COLO829 (cell line): ENCODE results near the gene TEX101.
"Not testable (repeated sequence)": the region's sequence is repeated elsewhere in the genome, so short reads cannot be mapped to it uniquely, and the experiment has no call there.

Experiments used
- DNase-seq: peaks from one replicate; pipeline ENCODE4 v3.0.0; 2012; ENCODE audit warnings: low spot score

TEX101 gene

DNA sequence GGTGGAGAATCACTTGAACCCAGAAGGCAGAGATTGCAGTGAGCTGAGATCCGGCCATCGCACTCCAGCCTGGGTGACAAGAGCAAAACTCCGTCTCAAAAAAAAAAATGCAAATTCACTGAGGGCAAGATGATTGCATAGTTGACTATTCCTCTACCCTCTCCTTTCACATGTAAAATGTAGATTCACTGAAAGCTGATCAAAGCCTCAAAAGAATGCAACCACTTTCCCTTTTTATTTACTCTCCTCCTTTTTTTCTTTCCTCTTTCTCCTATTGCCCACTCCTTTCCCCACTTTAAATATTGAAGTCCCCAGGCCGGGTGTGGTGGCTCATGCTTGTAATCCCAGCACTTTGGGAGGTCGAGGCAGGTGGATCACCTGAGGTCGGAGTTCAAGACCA is 6.3 kb downstream of the TEX101 start:
- DNase-seq: no peak

GRCh38 chr19:43422000-43422688 is 7.5 kb downstream of the TEX101 start:
- no peak for DNase-seq

- DNase-seq: no peak
These were observed 8.0 kb downstream of the TEX101 start for GRCh38 chr19:43422689-43423066.

DNA sequence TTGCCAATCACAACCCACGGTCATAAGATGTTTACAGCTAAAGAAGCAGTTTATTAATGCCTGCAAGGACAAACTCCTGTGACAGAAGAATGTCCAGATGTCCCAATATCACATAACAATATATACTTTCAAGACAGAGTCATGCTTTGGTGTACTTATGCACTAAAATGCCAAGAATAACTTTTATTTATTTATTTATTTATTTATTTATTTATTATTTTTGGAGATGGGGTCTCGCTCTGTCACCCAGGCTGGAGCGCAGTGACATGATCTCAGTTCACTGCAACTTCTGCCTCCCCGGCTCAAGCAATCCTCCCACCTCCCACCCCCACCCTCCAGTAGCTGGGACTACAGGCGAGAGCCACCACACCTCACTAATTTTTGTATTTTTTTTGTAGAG is 9.1 kb downstream of the TEX101 start:
- DNase-seq: no peak

DNA sequence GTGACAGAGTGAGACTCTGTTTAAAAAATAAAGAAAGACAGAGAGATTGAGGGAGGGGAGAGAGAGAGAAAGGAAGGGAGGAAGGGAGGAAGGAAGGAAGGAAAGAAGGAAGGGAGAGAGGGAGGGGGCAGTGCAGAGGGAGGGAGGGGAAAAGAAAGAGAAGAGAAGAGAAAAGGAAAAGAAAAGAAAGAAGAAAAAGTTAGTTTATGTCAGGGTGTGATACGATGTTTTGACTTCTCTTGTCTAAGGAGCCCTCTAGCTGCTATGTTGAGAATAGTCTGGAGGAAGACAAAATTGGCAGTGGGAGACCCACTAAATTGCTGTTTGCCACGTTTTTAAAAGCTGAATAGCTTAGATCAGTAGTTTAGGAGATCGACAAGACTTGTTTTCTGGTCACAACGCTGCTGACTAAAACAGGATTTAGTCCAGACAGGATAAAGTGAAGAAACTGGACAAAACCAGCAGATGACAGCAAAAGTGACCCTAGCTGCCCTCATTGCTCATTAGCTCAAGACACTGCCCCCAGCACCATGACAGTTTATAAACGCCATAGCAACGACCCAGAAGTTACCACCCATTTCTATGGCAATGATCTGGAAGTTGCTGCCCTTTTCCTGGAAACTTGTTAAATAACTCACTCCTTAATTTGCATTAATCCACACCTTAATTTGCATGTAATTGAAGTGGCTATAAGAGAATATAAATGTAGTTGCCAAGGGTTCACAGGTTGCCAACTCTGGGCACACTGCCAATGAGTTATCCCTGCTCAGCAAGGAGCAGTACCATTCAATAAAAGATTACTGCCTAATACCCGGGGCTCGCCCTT is 11.1 kb downstream of the TEX101 start:
- DNase-seq: no peak

DNA sequence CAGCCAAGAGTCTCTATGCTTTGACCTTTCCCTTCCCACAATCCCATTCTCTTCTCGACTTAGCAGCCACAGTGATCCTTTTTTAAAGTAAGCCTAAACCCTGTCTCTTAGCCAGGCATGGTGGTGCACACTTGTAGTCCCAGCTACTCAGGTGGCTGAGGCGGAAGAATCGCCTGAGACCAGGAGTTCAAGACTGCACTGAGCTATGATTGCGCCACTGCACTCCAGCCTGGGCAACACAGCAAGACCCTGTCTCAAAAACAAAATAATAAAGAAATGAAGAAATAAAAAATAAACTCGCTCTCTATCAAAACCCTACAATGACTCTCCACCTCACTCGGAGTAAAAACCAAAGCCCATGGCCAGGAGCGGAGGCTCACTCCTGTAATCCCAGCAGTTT is 14.7 kb downstream of the TEX101 start:
- DNase-seq: no peak

- no peak for DNase-seq
These were observed 15.5 kb downstream of the TEX101 start for GRCh38 chr19:43430142-43430710.

DNA sequence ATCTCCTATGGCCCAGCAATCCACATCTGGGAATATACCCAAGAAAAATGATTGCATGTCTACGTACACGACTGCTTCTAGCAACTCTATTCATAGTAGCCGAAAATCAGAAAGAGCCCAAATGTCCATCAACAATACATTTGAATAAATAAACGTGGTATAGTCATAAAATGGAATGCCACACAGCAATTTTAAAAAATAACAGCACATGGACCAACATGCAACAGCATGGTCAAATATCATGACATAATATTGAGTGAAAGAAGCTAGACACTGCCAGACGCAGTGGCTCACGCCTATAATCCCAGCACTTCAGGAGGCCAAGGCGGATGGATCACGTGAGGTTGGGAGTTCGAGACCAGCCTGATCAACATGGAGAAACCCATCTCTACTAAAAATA is 16.3 kb downstream of the TEX101 start:
- DNase-seq: no peak

DNA sequence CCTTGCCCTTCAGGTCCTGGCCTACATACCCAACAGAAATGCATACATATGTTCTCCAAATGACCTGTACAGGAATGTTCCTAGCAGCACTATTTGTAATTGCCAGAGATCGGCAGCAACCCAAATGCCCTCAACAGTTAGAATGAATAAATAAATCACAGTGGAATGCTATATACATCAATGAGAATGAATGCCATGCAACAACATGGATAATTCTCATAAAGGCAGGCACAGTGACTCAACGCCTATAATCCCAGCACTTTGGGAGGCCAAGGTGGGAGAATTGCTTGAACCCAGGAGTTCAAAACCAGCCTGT is 18.6 kb downstream of the TEX101 start:
- DNase-seq: no peak

- no peak for DNase-seq
These were observed 19.0 kb downstream of the TEX101 start for GRCh38 chr19:43433689-43434088.

- DNase-seq: no peak
These were observed 21.1 kb downstream of the TEX101 start for GRCh38 chr19:43435775-43436174.

DNA sequence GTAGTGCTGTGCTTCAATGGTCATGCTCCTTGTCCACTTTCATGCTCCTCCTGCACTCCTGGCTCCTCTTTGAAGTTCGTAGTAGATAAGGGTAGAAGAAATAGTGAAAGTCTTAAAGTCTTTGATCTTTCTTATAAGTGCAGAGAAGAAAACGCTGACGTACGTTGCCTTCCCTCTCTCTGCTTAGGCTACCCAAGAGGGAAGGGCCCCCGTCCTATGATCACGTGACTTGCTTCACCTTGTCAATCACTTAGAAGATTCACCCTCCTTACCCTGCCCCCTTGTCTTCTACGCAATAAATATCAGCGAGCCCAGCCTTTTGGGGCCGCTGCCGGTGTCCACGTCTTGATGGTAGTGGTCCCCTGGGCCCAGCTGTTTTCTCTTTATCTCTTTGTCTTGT is 22.6 kb downstream of the TEX101 start:
- DNase-seq: not testable (repeated sequence)

GRCh38 chr19:43437712-43438111 is 23.0 kb downstream of the TEX101 start:
- DNase-seq: no peak

GRCh38 chr19:43438291-43439031 is 23.8 kb downstream of the TEX101 start:
- no peak for DNase-seq

DNA sequence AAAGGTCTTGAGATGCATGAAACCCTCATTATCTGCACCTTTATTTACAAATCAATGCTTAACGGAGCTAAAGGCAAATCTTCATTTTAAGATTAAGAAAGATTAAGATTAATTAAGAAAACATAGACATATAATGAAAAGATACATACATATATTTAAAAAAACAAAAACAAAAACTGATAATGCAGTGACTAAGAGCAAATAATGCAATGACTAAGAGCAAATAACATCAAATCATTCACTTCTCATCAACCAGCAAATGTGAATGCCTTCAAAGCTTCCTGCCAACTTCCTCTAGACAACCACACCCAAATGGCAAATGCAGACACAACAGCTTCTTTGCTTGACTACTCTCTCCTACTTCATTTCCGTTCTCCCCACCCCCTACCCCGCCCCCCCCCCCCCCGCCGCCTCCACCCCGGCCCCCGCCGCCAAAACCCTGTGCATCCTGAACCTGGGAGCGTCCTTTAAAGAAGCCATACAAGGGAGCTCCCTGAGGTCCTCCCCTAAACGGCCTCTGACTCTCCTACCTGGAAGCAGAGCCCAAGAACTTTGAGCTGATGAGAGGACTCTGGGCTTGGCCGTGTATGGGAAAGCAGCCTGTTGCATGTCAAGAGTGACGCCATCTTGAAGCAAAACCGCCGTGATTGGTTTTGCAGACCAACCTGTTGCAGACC is 24.5 kb downstream of the TEX101 start:
- DNase-seq: peak; percentile 27

GRCh38 chr19:43439709-43440063 is 25.0 kb downstream of the TEX101 start:
- no peak for DNase-seq

DNA sequence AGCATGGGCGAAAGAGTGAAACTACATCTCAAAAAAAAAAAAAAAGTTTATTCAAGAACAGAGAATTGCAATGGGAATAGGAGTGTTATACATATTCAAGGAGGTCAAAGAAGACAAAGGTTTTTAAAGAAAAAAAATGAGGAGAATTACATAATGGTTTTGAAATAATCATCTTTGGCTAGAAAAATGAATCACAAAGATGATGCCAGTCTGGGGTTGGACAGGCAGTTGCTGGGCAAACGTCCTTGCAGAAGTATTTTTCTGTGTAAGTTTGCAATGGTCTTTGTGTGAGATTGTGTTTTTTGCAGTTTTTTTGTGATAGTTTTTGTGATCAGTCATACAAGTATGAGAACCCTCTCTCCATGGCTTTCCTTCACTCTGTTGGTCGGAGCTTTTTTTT is 27.0 kb downstream of the TEX101 start:
- DNase-seq: no peak

DNA sequence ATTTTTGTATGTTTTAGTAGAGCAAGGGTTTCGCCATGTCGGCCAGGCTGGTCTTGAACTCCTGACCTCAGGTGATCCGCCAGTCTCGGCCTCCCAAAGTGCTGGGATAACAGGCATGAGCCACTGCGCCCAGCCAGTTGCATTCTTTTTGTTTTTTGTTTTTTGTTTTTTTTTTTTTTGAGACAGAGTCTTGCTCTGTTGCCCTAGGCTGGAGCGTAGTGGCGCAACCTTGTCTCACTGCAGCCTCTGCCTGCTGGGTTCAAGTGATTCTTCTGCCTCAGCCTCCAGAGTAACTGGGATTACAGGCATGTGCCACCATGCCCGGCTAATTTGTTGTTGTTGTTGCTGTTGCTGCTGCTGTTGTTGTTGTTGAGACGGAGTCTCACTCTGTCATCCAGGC is 29.4 kb downstream of the TEX101 start:
- not testable (repeated sequence) for DNase-seq

GRCh38 chr19:43444531-43445287 is 30.0 kb downstream of the TEX101 start:
- no peak for DNase-seq

GRCh38 chr19:43445426-43445825 is 30.7 kb downstream of the TEX101 start:
- DNase-seq: no peak

- peak; percentile 67 for DNase-seq
These were observed 32.2 kb downstream of the TEX101 start for GRCh38 chr19:43446746-43447489.
